HEK293 (cell line): ENCODE results near the gene SBF2.

Experiments
- CTCF ChIA-PET: fragments of 350-600 bp; formaldehyde crosslinking; extraction: SDS; loops from one replicate; lab custom pipeline; 2021; ENCODE audit warnings: antibody characterized with exemption; lab: Yijun Ruan, JAX
- POLR2A ChIA-PET: fragments of 300-600 bp; formaldehyde crosslinking; extraction: SDS; loops from one replicate; lab custom pipeline; 2020; ENCODE audit warnings: antibody characterized with exemption, inconsistent platforms; lab: Yijun Ruan, JAX
- H3K27ac ChIP-seq: fragments of 200-500 bp; sonication (Bioruptor generic); 2 replicates; pipeline ENCODE4 v1.5.1; 2014; ENCODE audit warnings: low read depth, low read length, control low read depth, inconsistent platforms; ENCODE audit errors: extremely low read depth
- H3K36me3 ChIP-seq, 2 experiments: fragments of 200-500 bp in 1 of 2; sonication (Bioruptor generic) in 1 of 2; 1 replicate in 1 of 2; 2 replicates in 1 of 2; pipeline ENCODE4 v1.5.1; 2014 to 2017; ENCODE audit warnings: inconsistent platforms in 2 of 2, low read length in 2 of 2; ENCODE audit not compliant: control insufficient read depth in 2 of 2, insufficient read depth in 1 of 2
- H3K4me1 ChIP-seq: fragments of 200-500 bp; sonication (Bioruptor generic); 2 replicates; pipeline ENCODE4 v1.5.1; 2014; ENCODE audit warnings: mild to moderate bottlenecking, low read length, inconsistent platforms; ENCODE audit not compliant: control insufficient read depth, insufficient read depth
- H3K4me3 ChIP-seq: 2 replicates; pipeline ENCODE4 v1.5.1; 2011; ENCODE audit warnings: low read depth, mild to moderate bottlenecking, control low read depth, low read length, moderate library complexity
- H3K9me3 ChIP-seq: fragments of 200-500 bp; sonication (Bioruptor generic); 2 replicates; pipeline ENCODE4 v1.5.1; 2014; ENCODE audit warnings: low read depth, low read length, inconsistent platforms; ENCODE audit not compliant: control insufficient read depth, insufficient read depth
- KLF7 ChIP-seq: fragments of 450-650 bp; formaldehyde crosslinking; IDR thresholded peaks from 2 replicates; pipeline ENCODE4 v1.5.1; 2016; ENCODE audit warnings: missing biosample characterization, missing genetic modification characterization, borderline replicate concordance
- PRDM1 ChIP-seq: fragments of 450-650 bp; formaldehyde crosslinking; IDR thresholded peaks from 2 replicates; pipeline ENCODE4; 2016; ENCODE audit warnings: missing biosample characterization, missing genetic modification characterization
- SETDB1 ChIP-seq: IDR thresholded peaks from one replicate; pipeline ENCODE4 v1.6.1; 2017; ENCODE audit warnings: mild to moderate bottlenecking, low read length, moderate library complexity, mixed read lengths; ENCODE audit not compliant: insufficient read length
- ZBTB44 ChIP-seq: fragments of 450-650 bp; IDR thresholded peaks from 2 replicates; pipeline ENCODE4 v1.5.1; 2018; ENCODE audit warnings: missing biosample characterization, mild to moderate bottlenecking, missing genetic modification characterization
- ZNF146 ChIP-seq: fragments of 450-650 bp; formaldehyde crosslinking; IDR thresholded peaks from 2 replicates; pipeline ENCODE4 v1.5.1; 2016; ENCODE audit warnings: missing biosample characterization, missing genetic modification characterization
- ZNF157 ChIP-seq: fragments of 450-650 bp; formaldehyde crosslinking; IDR thresholded peaks from 2 replicates; pipeline ENCODE4 v1.5.1; 2016; ENCODE audit warnings: missing biosample characterization, missing genetic modification characterization
- ZNF521 ChIP-seq: fragments of 450-650 bp; formaldehyde crosslinking; IDR thresholded peaks from 2 replicates; pipeline ENCODE4 v1.5.1; 2017; ENCODE audit warnings: missing biosample characterization, mild to moderate bottlenecking, missing genetic modification characterization
- ZNF555 ChIP-seq: fragments of 450-650 bp; formaldehyde crosslinking; conservative IDR thresholded peaks from 2 replicates; pipeline ENCODE4 v1.5.1; 2017; ENCODE audit warnings: missing biosample characterization, mild to moderate bottlenecking, missing genetic modification characterization, inconsistent platforms
- ZNF558 ChIP-seq: fragments of 450-650 bp; formaldehyde crosslinking; IDR thresholded peaks from 2 replicates; pipeline ENCODE4 v1.5.1; 2016; ENCODE audit warnings: missing biosample characterization, missing genetic modification characterization
- ZNF600 ChIP-seq: fragments of 450-650 bp; formaldehyde crosslinking; IDR thresholded peaks from 2 replicates; pipeline ENCODE4 v1.5.1; 2016; ENCODE audit warnings: missing biosample characterization, missing genetic modification characterization
- ZNF792 ChIP-seq: fragments of 450-650 bp; formaldehyde crosslinking; IDR thresholded peaks from 2 replicates; pipeline ENCODE4 v1.5.1; 2016; ENCODE audit warnings: missing biosample characterization, missing genetic modification characterization
- ZNF830 ChIP-seq: fragments of 450-650 bp; IDR thresholded peaks from 2 replicates; pipeline ENCODE4 v1.5.0; 2018; ENCODE audit warnings: missing biosample characterization, missing genetic modification characterization, low read depth, mild to moderate bottlenecking, moderate library complexity
- ZXDB ChIP-seq: fragments of 450-650 bp; formaldehyde crosslinking; IDR thresholded peaks from 2 replicates; pipeline ENCODE4 v1.5.1; 2016; ENCODE audit warnings: missing biosample characterization, missing genetic modification characterization
- TF ChIP-seq, protein P1 (sequence below): fragments of 450-650 bp; formaldehyde crosslinking; conservative IDR thresholded peaks from 2 replicates; pipeline ENCODE4 v1.5.1; 2016; ENCODE audit warnings: low read depth, missing biosample characterization, missing genetic modification characterization
- TF ChIP-seq, protein P2 (sequence below): fragments of 450-650 bp; formaldehyde crosslinking; IDR thresholded peaks from 2 replicates; pipeline ENCODE4 v1.5.1; 2016; ENCODE audit warnings: missing biosample characterization, missing genetic modification characterization
- TF ChIP-seq, protein P3 (sequence below): fragments of 450-650 bp; formaldehyde crosslinking; IDR thresholded peaks from 2 replicates; pipeline ENCODE4 v1.5.1; 2016; ENCODE audit warnings: missing biosample characterization, missing genetic modification characterization
- TF ChIP-seq, protein P4 (sequence below): fragments of 450-650 bp; formaldehyde crosslinking; IDR thresholded peaks from 2 replicates; pipeline ENCODE4 v1.5.1; 2016; ENCODE audit warnings: missing biosample characterization, missing genetic modification characterization, low read depth

SBF2 gene

GRCh38 chr11:9787260-9787659 lies 506.8 kb downstream of the SBF2 start:
- no peaks in the 10 kb centered on the region for H3K9me3 ChIP-seq
- H3K4me1 ChIP-seq, result no peaks in the 10 kb centered on the region
- TF ChIP-seq ZNF600 (no peak), ZBTB44 (tag by site-specific recombination) (no peak), ZNF157 (tag by site-specific recombination) (no peak), PRDM1 (tag by site-specific recombination) (no peak), ZNF830 (tag by site-specific recombination) (no peak), ZXDB (tag by site-specific recombination) (no peak), ZNF555 (no peak), ZNF146 (no peak), SETDB1 (no peak), ZNF521 (no peak), ZNF558 (tag by site-specific recombination) (no peak), KLF7 (tag by site-specific recombination) (no peak), ZNF792 (tag by site-specific recombination) (no peak)
- TF ChIP-seq, protein P1, sequence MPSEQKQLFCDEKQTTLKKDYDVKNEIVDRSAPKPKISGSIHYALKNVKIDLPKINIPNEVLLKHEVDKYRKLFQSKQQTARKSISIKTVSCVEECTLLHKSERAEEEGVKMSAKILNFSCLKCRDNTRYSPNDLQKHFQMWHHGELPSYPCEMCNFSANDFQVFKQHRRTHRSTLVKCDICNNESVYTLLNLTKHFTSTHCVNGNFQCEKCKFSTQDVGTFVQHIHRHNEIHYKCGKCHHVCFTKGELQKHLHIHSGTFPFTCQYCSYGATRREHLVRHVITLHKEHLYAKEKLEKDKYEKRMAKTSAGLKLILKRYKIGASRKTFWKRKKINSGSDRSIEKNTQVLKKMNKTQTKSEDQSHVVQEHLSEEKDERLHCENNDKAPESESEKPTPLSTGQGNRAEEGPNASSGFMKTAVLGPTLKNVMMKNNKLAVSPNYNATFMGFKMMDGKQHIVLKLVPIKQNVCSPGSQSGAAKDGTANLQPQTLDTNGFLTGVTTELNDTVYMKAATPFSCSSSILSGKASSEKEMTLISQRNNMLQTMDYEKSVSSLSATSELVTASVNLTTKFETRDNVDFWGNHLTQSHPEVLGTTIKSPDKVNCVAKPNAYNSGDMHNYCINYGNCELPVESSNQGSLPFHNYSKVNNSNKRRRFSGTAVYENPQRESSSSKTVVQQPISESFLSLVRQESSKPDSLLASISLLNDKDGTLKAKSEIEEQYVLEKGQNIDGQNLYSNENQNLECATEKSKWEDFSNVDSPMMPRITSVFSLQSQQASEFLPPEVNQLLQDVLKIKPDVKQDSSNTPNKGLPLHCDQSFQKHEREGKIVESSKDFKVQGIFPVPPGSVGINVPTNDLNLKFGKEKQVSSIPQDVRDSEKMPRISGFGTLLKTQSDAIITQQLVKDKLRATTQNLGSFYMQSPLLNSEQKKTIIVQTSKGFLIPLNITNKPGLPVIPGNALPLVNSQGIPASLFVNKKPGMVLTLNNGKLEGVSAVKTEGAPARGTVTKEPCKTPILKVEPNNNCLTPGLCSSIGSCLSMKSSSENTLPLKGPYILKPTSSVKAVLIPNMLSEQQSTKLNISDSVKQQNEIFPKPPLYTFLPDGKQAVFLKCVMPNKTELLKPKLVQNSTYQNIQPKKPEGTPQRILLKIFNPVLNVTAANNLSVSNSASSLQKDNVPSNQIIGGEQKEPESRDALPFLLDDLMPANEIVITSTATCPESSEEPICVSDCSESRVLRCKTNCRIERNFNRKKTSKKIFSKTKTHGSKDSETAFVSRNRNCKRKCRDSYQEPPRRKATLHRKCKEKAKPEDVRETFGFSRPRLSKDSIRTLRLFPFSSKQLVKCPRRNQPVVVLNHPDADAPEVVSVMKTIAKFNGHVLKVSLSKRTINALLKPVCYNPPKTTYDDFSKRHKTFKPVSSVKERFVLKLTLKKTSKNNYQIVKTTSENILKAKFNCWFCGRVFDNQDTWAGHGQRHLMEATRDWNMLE (tag by site-specific recombination), result no peak
- TF ChIP-seq, protein P2, sequence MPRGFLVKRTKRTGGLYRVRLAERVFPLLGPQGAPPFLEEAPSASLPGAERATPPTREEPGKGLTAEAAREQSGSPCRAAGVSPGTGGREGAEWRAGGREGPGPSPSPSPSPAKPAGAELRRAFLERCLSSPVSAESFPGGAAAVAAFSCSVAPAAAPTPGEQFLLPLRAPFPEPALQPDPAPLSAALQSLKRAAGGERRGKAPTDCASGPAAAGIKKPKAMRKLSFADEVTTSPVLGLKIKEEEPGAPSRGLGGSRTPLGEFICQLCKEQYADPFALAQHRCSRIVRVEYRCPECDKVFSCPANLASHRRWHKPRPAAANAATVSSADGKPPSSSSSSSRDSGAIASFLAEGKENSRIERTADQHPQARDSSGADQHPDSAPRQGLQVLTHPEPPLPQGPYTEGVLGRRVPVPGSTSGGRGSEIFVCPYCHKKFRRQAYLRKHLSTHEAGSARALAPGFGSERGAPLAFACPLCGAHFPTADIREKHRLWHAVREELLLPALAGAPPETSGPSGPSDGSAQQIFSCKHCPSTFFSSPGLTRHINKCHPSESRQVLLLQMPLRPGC (tag by site-specific recombination), result no peak
- TF ChIP-seq, protein P3, sequence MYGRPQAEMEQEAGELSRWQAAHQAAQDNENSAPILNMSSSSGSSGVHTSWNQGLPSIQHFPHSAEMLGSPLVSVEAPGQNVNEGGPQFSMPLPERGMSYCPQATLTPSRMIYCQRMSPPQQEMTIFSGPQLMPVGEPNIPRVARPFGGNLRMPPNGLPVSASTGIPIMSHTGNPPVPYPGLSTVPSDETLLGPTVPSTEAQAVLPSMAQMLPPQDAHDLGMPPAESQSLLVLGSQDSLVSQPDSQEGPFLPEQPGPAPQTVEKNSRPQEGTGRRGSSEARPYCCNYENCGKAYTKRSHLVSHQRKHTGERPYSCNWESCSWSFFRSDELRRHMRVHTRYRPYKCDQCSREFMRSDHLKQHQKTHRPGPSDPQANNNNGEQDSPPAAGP (tag by site-specific recombination), result no peak
- TF ChIP-seq, protein P4, sequence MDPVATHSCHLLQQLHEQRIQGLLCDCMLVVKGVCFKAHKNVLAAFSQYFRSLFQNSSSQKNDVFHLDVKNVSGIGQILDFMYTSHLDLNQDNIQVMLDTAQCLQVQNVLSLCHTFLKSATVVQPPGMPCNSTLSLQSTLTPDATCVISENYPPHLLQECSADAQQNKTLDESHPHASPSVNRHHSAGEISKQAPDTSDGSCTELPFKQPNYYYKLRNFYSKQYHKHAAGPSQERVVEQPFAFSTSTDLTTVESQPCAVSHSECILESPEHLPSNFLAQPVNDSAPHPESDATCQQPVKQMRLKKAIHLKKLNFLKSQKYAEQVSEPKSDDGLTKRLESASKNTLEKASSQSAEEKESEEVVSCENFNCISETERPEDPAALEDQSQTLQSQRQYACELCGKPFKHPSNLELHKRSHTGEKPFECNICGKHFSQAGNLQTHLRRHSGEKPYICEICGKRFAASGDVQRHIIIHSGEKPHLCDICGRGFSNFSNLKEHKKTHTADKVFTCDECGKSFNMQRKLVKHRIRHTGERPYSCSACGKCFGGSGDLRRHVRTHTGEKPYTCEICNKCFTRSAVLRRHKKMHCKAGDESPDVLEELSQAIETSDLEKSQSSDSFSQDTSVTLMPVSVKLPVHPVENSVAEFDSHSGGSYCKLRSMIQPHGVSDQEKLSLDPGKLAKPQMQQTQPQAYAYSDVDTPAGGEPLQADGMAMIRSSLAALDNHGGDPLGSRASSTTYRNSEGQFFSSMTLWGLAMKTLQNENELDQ, result no peak
- no peak overlapping the region for H3K4me3 ChIP-seq
- CTCF ChIA-PET, result no interaction called here
- POLR2A ChIA-PET, result no interaction called here
- H3K36me3 ChIP-seq, result peaks cover 0 to 56% of the 10 kb centered on the region in 2 experiments; a peak in 2 of 3 replicates
- no peak overlapping the region for H3K27ac ChIP-seq
